ENCODE results near the gene MAPKAPK3. TPM values are rescaled to one million over a fixed set of nuclear protein-coding genes. Genes with fewer than 3 reads are reported as not detected.
A peak's percentile ranks its signal among the peaks of the same experiment; 100 is the strongest.

The MAPKAPK3 gene
- total and polyA plus RNA-seq, 2 of the 8 experiments (the other 6 are each of a cell fraction or from before 2014, with no cell fraction given): 65.4 to 99.8 TPM

- Histone ChIP-seq H2BK20ac (ENCODE audit: low read length) (no peak overlapping the region), H4K5ac (ENCODE audit: insufficient read length, low read depth, low read length) (no peak overlapping the region), H3K9me3 (ENCODE audit: insufficient read depth in 2 of 2, low read depth in 1 of 2, low read length in 1 of 2) (no peaks in the 10 kb centered on the region), H3K4me2 (ENCODE audit: insufficient read depth in 1 of 2, low read depth in 2 of 2, low read length in 2 of 2) (no peak overlapping the region), H2BK5ac (ENCODE audit: low read depth, low read length) (no peak overlapping the region), H3K23me2 (ENCODE audit: low read depth, low read length) (no peaks in the 10 kb centered on the region), H3K4me1 (replicated peaks in 1 of 4; ENCODE audit: control insufficient read depth in 3 of 4, insufficient read depth in 4 of 4, low read length in 3 of 4) (peaks cover 0 to 5% (median 3%) of the 10 kb centered on the region in 4 experiments; a peak in 4 of 7 replicates), H3K36me3 (ENCODE audit: control insufficient read depth in 2 of 4, insufficient read depth in 4 of 4, low read length in 3 of 4) (peaks cover 0 to 22% (median 5%) of the 10 kb centered on the region in 4 experiments; a peak in 4 of 8 replicates), H4K8ac (ENCODE audit: extremely low read depth, insufficient read depth, low read length) (peak overlapping the region; percentile 11; the same call in 1 of the 2 replicates), H3K79me1 (ENCODE audit: low read depth, low read length) (no peaks in the 10 kb centered on the region; the same call in none of the 2 replicates), H2BK120ac (replicated peaks; ENCODE audit: low read depth, low read length) (no peak overlapping the region), H2BK12ac (ENCODE audit: low read depth, low read length) (no peak overlapping the region), H3K4me3 (ENCODE audit: extremely low read depth in 1 of 4, insufficient read depth in 2 of 4, low read depth in 3 of 4, low read length in 4 of 4) (no peak overlapping the region), H3K9ac (replicated peaks in 1 of 4; ENCODE audit: extremely low read depth in 1 of 4, low read depth in 3 of 4, low read length in 3 of 4) (no peak overlapping the region), H3K4ac (replicated peaks; ENCODE audit: insufficient read length, low read depth, low read length) (no peak overlapping the region), H3K27ac (ENCODE audit: low read depth, low read length) (no peak overlapping the region), H3K18ac (ENCODE audit: extremely low read depth, low read length) (no peak overlapping the region), H3K23ac (ENCODE audit: insufficient read length) (no peak overlapping the region), H3K79me2 (ENCODE audit: control insufficient read depth in 1 of 2, insufficient read depth in 2 of 2, low read length in 2 of 2) (no peaks in the 10 kb centered on the region), H3K56ac (replicated peaks; ENCODE audit: insufficient read length, low read depth, low read length) (no peak overlapping the region), H3K14ac (ENCODE audit: insufficient read length) (no peak overlapping the region), H2AFZ (ENCODE audit: low read length) (no peak overlapping the region), H3K27me3 (replicated peaks in 1 of 4; ENCODE audit: control insufficient read depth in 3 of 4, extremely low read depth in 1 of 4, insufficient read depth in 3 of 4, low read length in 3 of 4) (no peaks in the 10 kb centered on the region), H4K20me1 (replicated peaks in 1 of 2; ENCODE audit: control insufficient read depth in 1 of 2, insufficient read depth in 2 of 2, low read length in 2 of 2) (peaks cover 2 to 5% of the 10 kb centered on the region in 2 experiments), H2AK5ac (ENCODE audit: low read depth, low read length) (no peak overlapping the region), H4K91ac (replicated peaks; ENCODE audit: insufficient read length, low read length) (no peak overlapping the region), H2BK15ac (ENCODE audit: low read length) (no peak overlapping the region)
- ChIA-PET POLR2A (ENCODE audit: partially characterized antibody) (no interaction called here), CTCF (ENCODE audit: partially characterized antibody) (interaction anchor here (50.4 to 63.8 kb wide), 2 partner anchors 5 to 24 kb away, joined by 1262 read pairs; partner anchors contain the start of genes CISH, DOCK3 and MAPKAPK3)
- DNase-seq (ENCODE audit: low read depth in 1 of 2, low spot score in 2 of 2) (no peak), FAIRE-seq (no peak)
- WGBS, 2 experiments (ENCODE audit: extremely low coverage in 1 of 2, insufficient coverage in 1 of 2, insufficient read length in 1 of 2, insufficient replicate concordance in 2 of 2, low coverage in 1 of 2, low lambda C conversion rate in 2 of 2, missing lambda C conversion rate in 1 of 2): 75% methylated on average over 2 of the region's 2 CpGs; no CpG with 5 or more reads in 1 of the 2 experiments
- no peak for TF ChIP-seq RNF2 (IDR thresholded peaks at IDR 0.05; ENCODE audit: borderline replicate concordance, low read depth, low read length, missing control alignments, poor library complexity, severe bottlenecking)
- TF ChIP-seq JUN (IDR thresholded peaks at IDR 0.05; ENCODE audit: low read depth, low read length): no peak
- TF ChIP-seq, protein P1, sequence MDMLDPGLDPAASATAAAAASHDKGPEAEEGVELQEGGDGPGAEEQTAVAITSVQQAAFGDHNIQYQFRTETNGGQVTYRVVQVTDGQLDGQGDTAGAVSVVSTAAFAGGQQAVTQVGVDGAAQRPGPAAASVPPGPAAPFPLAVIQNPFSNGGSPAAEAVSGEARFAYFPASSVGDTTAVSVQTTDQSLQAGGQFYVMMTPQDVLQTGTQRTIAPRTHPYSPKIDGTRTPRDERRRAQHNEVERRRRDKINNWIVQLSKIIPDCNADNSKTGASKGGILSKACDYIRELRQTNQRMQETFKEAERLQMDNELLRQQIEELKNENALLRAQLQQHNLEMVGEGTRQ (IDR thresholded peaks at IDR 0.05; ENCODE audit: low read length): no peak
- no peak for TF ChIP-seq TCF12 (IDR thresholded peaks at IDR 0.05; ENCODE audit: low read depth, low read length)
- no peak for TF ChIP-seq POLR2A (IDR thresholded peaks at IDR 0.05; ENCODE audit: control extremely low read depth in 1 of 2, low read depth in 2 of 2, low read length in 2 of 2)
- no peak for TF ChIP-seq TAF7 (optimal IDR thresholded peaks at IDR 0.05; ENCODE audit: borderline replicate concordance, low read depth, low read length)
- TF ChIP-seq SUZ12 (IDR thresholded peaks at IDR 0.05; ENCODE audit: low read length): no peak
- no peak for TF ChIP-seq CREB1 (IDR thresholded peaks at IDR 0.05)
- no peak for TF ChIP-seq CBX5 (IDR thresholded peaks at IDR 0.05; ENCODE audit: low read depth, low read length)
- no peak for TF ChIP-seq BACH1 (IDR thresholded peaks at IDR 0.05; ENCODE audit: low read length)
- TF ChIP-seq POLR2AphosphoS5 (IDR thresholded peaks at IDR 0.05; ENCODE audit: low read depth, low read length): no peak
- TF ChIP-seq ATF3 (IDR thresholded peaks at IDR 0.05; ENCODE audit: insufficient read depth, low read depth, low read length): no peak
These were observed 28.4 kb downstream of the MAPKAPK3 start for GRCh38 chr3:50645378-50645777.
